GM18868 (cell line): ENCODE data around the gene RASGRP3.

Experiments used
- ATAC-seq: cut with Tn5 transposase; IDR thresholded peaks from one replicate; pipeline ENCODE4 v1.9.1; 2021; ENCODE audit warnings: mild to moderate bottlenecking, moderate library complexity; ENCODE audit not compliant: unreplicated experiment

Gene RASGRP3

GRCh38 chr2:33573657-33574056 is 97.2 kb downstream of the RASGRP3 start:
- no peak for ATAC-seq

- no peak for ATAC-seq
These were observed 100.6 kb downstream of the RASGRP3 start for GRCh38 chr2:33577084-33577483.

GRCh38 chr2:33577668-33578067 is 101.2 kb downstream of the RASGRP3 start:
- ATAC-seq: no peak

- no peak for ATAC-seq
These were observed 102.8 kb downstream of the RASGRP3 start for GRCh38 chr2:33579227-33579626.

- ATAC-seq: no peak
These were observed 105.4 kb downstream of the RASGRP3 start for GRCh38 chr2:33581872-33582271.

- peak; percentile 67 for ATAC-seq
These were observed 106.9 kb downstream of the RASGRP3 start for GRCh38 chr2:33583194-33583938.

GRCh38 chr2:33586766-33587165 is 110.3 kb downstream of the RASGRP3 start:
- ATAC-seq: no peak

- no peak for ATAC-seq
These were observed 111.8 kb downstream of the RASGRP3 start for GRCh38 chr2:33588232-33588631.

GRCh38 chr2:33589444-33589843 is 113.0 kb downstream of the RASGRP3 start:
- no peak for ATAC-seq

- no peak for ATAC-seq
These were observed 118.9 kb downstream of the RASGRP3 start for GRCh38 chr2:33595385-33595784.

- no peak for ATAC-seq
These were observed 120.6 kb downstream of the RASGRP3 start for GRCh38 chr2:33597026-33597425.

- peak; percentile 52 for ATAC-seq
These were observed 122.2 kb downstream of the RASGRP3 start for GRCh38 chr2:33598561-33599174.

GRCh38 chr2:33599175-33599942 is 122.9 kb downstream of the RASGRP3 start, which contains the start of gene FAM98A:
FAM98A (minus strand) TSS chr2:33599299; CDS start chr2:33599221, 78 bp downstream.
- peak; percentile 91 for ATAC-seq

GRCh38 chr2:33599943-33600192 is 123.4 kb downstream of the RASGRP3 start:
- ATAC-seq: no peak

- ATAC-seq: no peak
These were observed 125.9 kb downstream of the RASGRP3 start for GRCh38 chr2:33602201-33602830.

- ATAC-seq: no peak
These were observed 127.0 kb downstream of the RASGRP3 start for GRCh38 chr2:33603416-33603815.

GRCh38 chr2:33605056-33605455 is 128.6 kb downstream of the RASGRP3 start:
- ATAC-seq: no peak

- ATAC-seq: no peak
These were observed 129.7 kb downstream of the RASGRP3 start for GRCh38 chr2:33606100-33606499.

- ATAC-seq: no peak
These were observed 130.2 kb downstream of the RASGRP3 start for GRCh38 chr2:33606622-33607021.

GRCh38 chr2:33607251-33607721 is 130.8 kb downstream of the RASGRP3 start:
- ATAC-seq: no peak

- ATAC-seq: no peak
These were observed 131.5 kb downstream of the RASGRP3 start for GRCh38 chr2:33607905-33608304.
